GM21529 (cell line): ENCODE data around the gene HECW1.
A peak's percentile ranks its signal among the peaks of the same experiment; 100 is the strongest.
"Not testable (repeated sequence)": the region's sequence is repeated elsewhere in the genome, so short reads cannot be mapped to it uniquely, and the experiment has no call there.

Experiments
- ATAC-seq: cut with Tn5 transposase; IDR thresholded peaks from one replicate; pipeline ENCODE4 v1.9.1; 2021; ENCODE audit not compliant: unreplicated experiment

HECW1 gene

GRCh38 chr7:43112459-43112940 is at the start of gene HECW1:
TSS of gene HECW1 (plus strand) at chr7:43112647. CDS start at chr7:43243906, 131,259 bp downstream.
- no peak for ATAC-seq

GRCh38 chr7:43071604-43072003 is 40.8 kb upstream of the HECW1 start:
- ATAC-seq: no peak

- ATAC-seq: peak; percentile 64
Measured at GRCh38 chr7:43072530-43072929, 39.9 kb upstream of the HECW1 start.

- ATAC-seq: not testable (repeated sequence)
Measured at GRCh38 chr7:43073811-43074210, 38.6 kb upstream of the HECW1 start.

GRCh38 chr7:43076189-43076605 is 36.2 kb upstream of the HECW1 start:
- ATAC-seq: peak; percentile 56

GRCh38 chr7:43076606-43077005 is 35.8 kb upstream of the HECW1 start:
- ATAC-seq: no peak

- ATAC-seq: no peak
Measured at GRCh38 chr7:43077285-43077684, 35.2 kb upstream of the HECW1 start.

GRCh38 chr7:43077732-43078391 is 34.6 kb upstream of the HECW1 start:
- no peak for ATAC-seq

- ATAC-seq: no peak
Measured at GRCh38 chr7:43078794-43079193, 33.7 kb upstream of the HECW1 start.

- ATAC-seq: no peak
Measured at GRCh38 chr7:43081603-43082002, 30.8 kb upstream of the HECW1 start.

- no peak for ATAC-seq
Measured at GRCh38 chr7:43083106-43083505, 29.3 kb upstream of the HECW1 start.

GRCh38 chr7:43085017-43085416 is 27.4 kb upstream of the HECW1 start:
- ATAC-seq: no peak

GRCh38 chr7:43085992-43086391 is 26.5 kb upstream of the HECW1 start:
- no peak for ATAC-seq

GRCh38 chr7:43092819-43093218 is 19.6 kb upstream of the HECW1 start:
- ATAC-seq: no peak

GRCh38 chr7:43096875-43097274 is 15.6 kb upstream of the HECW1 start:
- no peak for ATAC-seq

- no peak for ATAC-seq
Measured at GRCh38 chr7:43099750-43100149, 12.7 kb upstream of the HECW1 start.

GRCh38 chr7:43104874-43105520 is 7.5 kb upstream of the HECW1 start:
- ATAC-seq: no peak

- ATAC-seq: no peak
Measured at GRCh38 chr7:43105521-43106120, 6.8 kb upstream of the HECW1 start.

GRCh38 chr7:43108255-43109011 is 4.0 kb upstream of the HECW1 start:
- ATAC-seq: peak; percentile 99

GRCh38 chr7:43110791-43111535 is 1.5 kb upstream of the HECW1 start:
- no peak for ATAC-seq
